Aortic smooth muscle cell (primary cell): ENCODE data around the gene UTP4. TPM values are rescaled to one million over a fixed set of nuclear protein-coding genes. Genes with fewer than 3 reads are reported as not detected.

Experiments
- total RNA-seq: library from RNA; depleted of rRNA; stranded (reverse); fragments of >200 nt; gene quantifications from 2 replicates; pipeline ENCODE4 v1.2.3, GENCODE V29; 2014

Gene UTP4
- total RNA-seq, result 12.9 and 17.4 TPM in 2 replicates

GRCh38 chr16:69132424-69133252 is at the start of gene UTP4, which contains the start of gene CHTF8:
UTP4 (plus strand) TSS chr16:69132649; CDS start chr16:69133460, 811 bp downstream.
CHTF8 (minus strand) TSS chr16:69132588; CDS start chr16:69121458, 11,130 bp downstream.

GRCh38 chr16:69105501-69106361 is 26.7 kb upstream of the UTP4 start, which contains the start of gene HAS3:
HAS3 (plus strand) TSS chr16:69105653; CDS start chr16:69109396, 3,743 bp downstream.

GRCh38 chr16:69186642-69187445 is 54.4 kb downstream of the UTP4 start, which contains the start of gene SNTB2:
SNTB2 (plus strand) TSS chr16:69187164; CDS start chr16:69187167, 3 bp downstream.

Other genes starting within 250 kb of the UTP4 start
- gene HAS3, start 27.0 kb upstream of the UTP4 start, total RNA-seq, result 0.37 and 0.66 TPM in 2 replicates
- gene CHTF8, start 61 bp upstream of the UTP4 start, total RNA-seq, result 36.3 and 40.8 TPM in 2 replicates
- 30.4 and 36.3 TPM in 2 replicates for gene SNTB2, start 54.5 kb downstream of the UTP4 start, total RNA-seq
- gene VPS4A, start 178.7 kb downstream of the UTP4 start, total RNA-seq, result 28.0 and 38.8 TPM in 2 replicates
- 11.3 and 14.9 TPM in 2 replicates for gene PDF, start 197.9 kb downstream of the UTP4 start, total RNA-seq
- gene COG8, start 206.9 kb downstream of the UTP4 start, total RNA-seq, result 27.3 and 28.1 TPM in 2 replicates
- gene NIP7, start 207.1 kb downstream of the UTP4 start, total RNA-seq, result 14.8 and 18.1 TPM in 2 replicates
- 0.12 and 0.13 TPM in 2 replicates for gene TMED6, start 219.1 kb downstream of the UTP4 start, total RNA-seq